ENCODE data around the gene PSMB10.

Gene PSMB10

DNA sequence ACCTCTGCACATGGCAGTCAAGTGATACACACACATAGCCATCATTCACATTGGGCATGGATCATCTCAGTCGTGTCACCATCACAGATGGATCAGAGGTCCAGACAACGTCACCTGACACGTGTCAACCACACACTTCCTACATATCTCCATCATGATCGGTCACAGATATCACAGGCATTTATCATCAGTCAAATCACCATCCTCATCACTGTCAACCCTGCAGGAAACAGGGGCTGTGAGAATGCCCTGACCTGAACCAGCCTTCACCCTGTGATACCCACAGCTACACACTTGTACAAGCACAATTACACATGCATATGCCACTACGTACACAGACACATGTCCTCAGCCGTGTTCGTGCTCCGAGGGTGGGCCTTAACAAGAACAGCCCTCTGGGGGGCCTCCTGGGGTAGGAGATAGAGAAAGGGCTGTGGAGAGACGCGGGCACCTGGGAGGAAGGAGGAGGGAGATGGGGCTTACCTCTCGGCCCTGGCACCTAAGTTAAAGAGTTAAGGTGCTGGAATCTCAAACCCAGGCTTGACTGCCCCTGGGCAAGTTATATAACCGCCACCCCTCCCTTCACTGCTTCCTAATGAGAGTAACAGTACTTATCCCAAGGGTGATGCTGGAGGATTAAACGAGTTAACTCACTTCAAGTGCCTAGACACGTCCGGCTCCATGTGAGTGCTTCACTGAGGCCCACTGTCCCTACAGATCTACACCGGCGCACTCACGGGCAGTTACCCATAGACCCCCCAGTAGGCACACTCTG, 30.7 kb upstream of the PSMB10 start:
- H3K4me3 ChIP-seq (replicated peaks; ENCODE audit: low read depth, low read length) = peak overlapping the region; percentile 94
- DNase-seq (ENCODE audit: extremely low read depth, low read depth) = no peak

DNA sequence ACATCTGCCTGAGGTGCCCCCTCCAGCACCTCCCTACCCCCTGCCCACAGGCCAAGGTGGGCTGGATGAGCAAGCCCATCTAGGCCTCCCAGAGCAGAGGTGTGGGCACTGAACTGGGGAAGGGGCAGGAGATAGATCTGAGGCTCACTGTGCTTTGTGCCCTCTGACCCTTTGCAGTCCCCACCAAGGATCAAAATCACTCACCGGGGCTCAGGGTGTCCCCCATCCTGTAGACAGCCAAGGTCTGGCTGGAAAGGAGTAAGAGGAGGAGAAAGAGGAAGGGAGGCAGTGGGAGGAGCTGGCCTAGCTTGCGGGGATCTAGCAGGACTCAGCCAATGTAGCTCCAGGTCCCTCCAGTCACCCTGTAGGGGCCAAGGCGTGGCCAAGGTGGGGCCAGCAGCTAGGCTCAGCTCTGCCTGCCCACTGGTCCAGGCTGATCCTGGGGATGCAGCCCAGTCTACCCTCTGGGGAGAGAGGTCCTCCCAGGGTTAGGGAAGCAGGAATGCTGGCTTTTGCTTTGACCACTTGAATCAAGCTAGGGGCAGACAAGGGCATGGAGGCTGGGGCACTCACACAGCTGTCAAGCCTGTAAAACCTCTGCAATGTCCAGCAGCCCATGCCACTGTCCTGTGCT, 30.0 kb upstream of the PSMB10 start:
- peak; percentile 42 for DNase-seq (ENCODE audit: extremely low read depth, low read depth)
- no peak for TF ChIP-seq CTCF (IDR thresholded peaks at IDR 0.05; ENCODE audit: low read depth, low read length, missing control alignments)
- peak overlapping the region; percentile 94 for H3K4me3 ChIP-seq (replicated peaks; ENCODE audit: low read depth, low read length)

More for the DNA sequence above, 30.7 kb upstream of the PSMB10 start:
- no peak for TF ChIP-seq CTCF (IDR thresholded peaks at IDR 0.05; ENCODE audit: low read depth, low read length, missing control alignments)

- H3K4me3 ChIP-seq (replicated peaks; ENCODE audit: low read depth, low read length) = peak overlapping the region; percentile 94
These were observed 29.3 kb upstream of the PSMB10 start for GRCh38 chr16:67965668-67966548.

DNA sequence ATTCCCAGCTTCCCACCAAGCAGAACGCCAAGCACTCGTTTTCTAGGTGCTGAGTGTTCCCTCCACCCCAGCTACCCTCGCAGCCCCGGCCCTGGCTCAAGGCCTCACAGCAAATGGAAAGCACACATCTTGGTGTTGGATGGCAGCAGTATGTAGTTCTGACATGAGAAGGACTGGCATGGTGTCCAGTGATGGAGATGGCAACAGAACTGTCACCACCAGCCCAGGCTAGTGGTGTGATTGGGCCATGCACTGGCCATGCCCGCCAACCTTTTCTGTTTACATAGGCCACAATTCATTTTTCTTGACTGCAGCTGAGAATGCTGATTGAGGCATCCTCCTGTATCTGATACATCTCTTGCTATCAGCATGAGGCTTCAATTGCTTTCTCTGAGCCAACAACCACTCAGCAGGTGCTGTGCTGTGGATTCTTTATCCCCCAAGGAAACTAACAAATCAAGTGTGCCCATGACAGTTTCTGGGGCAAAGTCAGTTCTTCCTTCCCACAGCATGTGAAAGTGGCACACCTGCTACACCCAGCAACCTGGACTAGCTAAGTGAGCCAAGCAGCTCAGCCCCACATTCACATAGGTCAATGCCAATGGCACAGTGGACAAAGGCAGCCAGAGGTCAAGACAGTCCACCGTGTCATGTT, 28.0 kb upstream of the PSMB10 start:
- DNase-seq (ENCODE audit: extremely low read depth, low read depth) = no peak
- TF ChIP-seq CTCF (IDR thresholded peaks at IDR 0.05; ENCODE audit: low read depth, low read length, missing control alignments) = no peak
- no peak overlapping the region for H3K4me3 ChIP-seq (replicated peaks; ENCODE audit: low read depth, low read length)

More at GRCh38 chr16:67965668-67966548, 29.3 kb upstream of the PSMB10 start:
- no peak for TF ChIP-seq CTCF (IDR thresholded peaks at IDR 0.05; ENCODE audit: low read depth, low read length, missing control alignments)
- DNase-seq (ENCODE audit: extremely low read depth, low read depth) = no peak

- TF ChIP-seq CTCF (IDR thresholded peaks at IDR 0.05; ENCODE audit: low read depth, low read length, missing control alignments) = no peak
- no peak overlapping the region for H3K4me3 ChIP-seq (replicated peaks; ENCODE audit: low read depth, low read length)
- no peak for DNase-seq (ENCODE audit: extremely low read depth, low read depth)
These were observed 27.1 kb upstream of the PSMB10 start for GRCh38 chr16:67963662-67964321.

DNA sequence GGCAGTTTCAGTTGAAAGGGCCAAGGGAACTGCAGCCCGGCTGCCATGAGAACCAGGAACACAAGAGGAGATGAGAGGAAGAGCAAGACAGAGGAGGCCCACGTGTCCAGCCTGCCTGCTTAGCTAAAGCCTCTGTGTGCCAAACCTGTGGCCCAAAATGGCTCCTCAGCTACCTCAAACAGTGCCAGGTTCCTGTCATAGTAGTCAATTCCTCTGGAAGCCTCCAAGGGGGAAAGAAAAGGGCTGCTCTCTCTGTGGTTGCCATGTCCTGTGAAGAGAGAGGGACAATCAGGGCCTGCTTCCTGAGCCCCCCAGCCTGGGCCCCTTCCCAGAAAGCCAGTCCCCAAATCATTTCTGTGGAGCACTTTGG, 26.6 kb upstream of the PSMB10 start:
- no peak overlapping the region for H3K4me3 ChIP-seq (replicated peaks; ENCODE audit: low read depth, low read length)
- no peak for DNase-seq (ENCODE audit: extremely low read depth, low read depth)
- TF ChIP-seq CTCF (IDR thresholded peaks at IDR 0.05; ENCODE audit: low read depth, low read length, missing control alignments) = no peak
